ENCODE data around the gene ACER2. TPM values are rescaled to one million over a fixed set of nuclear protein-coding genes. Genes with fewer than 3 reads are reported as not detected.

Gene ACER2
- total and polyA plus RNA-seq, 10 of the 15 experiments (the other 5 are each of a cell fraction or from before 2014, with no cell fraction given), result 0.07 to 3.1 (median 2.2) TPM

- H3K4me2 ChIP-seq (ENCODE audit: control insufficient read depth, insufficient read depth), result peak overlapping the region; percentile 91
These were observed 33.4 kb downstream of the ACER2 start for GRCh38 chr9:19442240-19442639.

More at GRCh38 chr9:19442240-19442639, 33.4 kb downstream of the ACER2 start:
- CTCF ChIA-PET, result interaction anchor here (0.7 to 5.3 kb wide), 5 partner anchors 12 to 23 kb away, joined by 3 to 37 read pairs (median 5); no protein-coding TSS in a partner anchor
- H3K79me2 ChIP-seq (ENCODE audit: control insufficient read depth, insufficient read depth, low read length), result no peaks in the 10 kb centered on the region
- TSS peak; percentile 60 for BruUV-seq (replicated peaks)
- peak; percentile 47 for ATAC-seq
- peak overlapping the region; percentile 56; the same call in 1 of the 2 replicates for H3K4me3 ChIP-seq
- TF ChIP-seq IRF3 (IDR thresholded peaks at IDR 0.05) (no peak), MLLT1 (IDR thresholded peaks at IDR 0.05) (peak; percentile 88)
- intact Hi-C loops (cut with micrococcal nuclease; ENCODE audit: unreplicated experiment), result no loop called here
- H3K9me3 ChIP-seq (replicated peaks; ENCODE audit: control insufficient read depth, insufficient read depth, low read length), result no peaks in the 10 kb centered on the region
- 82% methylated on average over 9 of the region's 9 CpGs for WGBS (ENCODE audit: insufficient coverage, insufficient replicate concordance, low lambda C conversion rate, missing lambda C conversion rate)
- H3K36me3 ChIP-seq (ENCODE audit: control insufficient read depth in 2 of 2, insufficient read depth in 2 of 2, low read length in 1 of 2), result no peaks in the 10 kb centered on the region; a peak in 1 of 4 replicates
- RAD21 ChIA-PET (ENCODE audit: unreplicated experiment), result interaction anchor here (0.9 to 2.2 kb wide), 5 partner anchors 10 to 268 kb away, joined by 3 to 17 read pairs (median 3); partner anchors contain the start of gene RPS6
- H4K20me1 ChIP-seq (ENCODE audit: control insufficient read depth, insufficient read depth), result no peaks in the 10 kb centered on the region
- H3K9ac ChIP-seq (ENCODE audit: control insufficient read depth, insufficient read depth, low read length), result peak overlapping the region; percentile 11; the same call in 1 of the 2 replicates
- in situ Hi-C loops (cut with MboI), result no loop called here
- POLR2A ChIA-PET, result interaction anchor here (1.0 to 2.0 kb wide), 4 partner anchors 10 to 209 kb away, joined by 3 to 9 read pairs (median 6); partner anchors contain the start of gene ACER2
- peak overlapping the region; percentile 92 for H2AFZ ChIP-seq (ENCODE audit: control insufficient read depth, low read depth, low read length)
- FAIRE-seq, result no peak
- SMC1A ChIA-PET (ENCODE audit: uncharacterized antibody, unreplicated experiment), result interaction anchor here (0.6 to 2.8 kb wide), 10 partner anchors 9 to 188 kb away, joined by 3 to 16 read pairs (median 3); no protein-coding TSS in a partner anchor
- peaks cover 9% of the 10 kb centered on the region for H3K4me1 ChIP-seq (ENCODE audit: control insufficient read depth, insufficient read depth, low read length)
- H3K27ac ChIP-seq (ENCODE audit: control insufficient read depth, insufficient read depth), result peak overlapping the region; percentile 21
- H3K27me3 ChIP-seq (replicated peaks in 1 of 2; ENCODE audit: control insufficient read depth in 2 of 2, insufficient read depth in 2 of 2, low read length in 1 of 2), result no peaks in the 10 kb centered on the region
- DNase-seq (ENCODE audit: low read depth, low spot score), result no peak

All from GM12878 (cell line).